ENCODE measurements around the gene KRI1.
"Not testable (repeated sequence)": the region's sequence is repeated elsewhere in the genome, so short reads cannot be mapped to it uniquely, and the experiment has no call there.

Gene KRI1

DNA sequence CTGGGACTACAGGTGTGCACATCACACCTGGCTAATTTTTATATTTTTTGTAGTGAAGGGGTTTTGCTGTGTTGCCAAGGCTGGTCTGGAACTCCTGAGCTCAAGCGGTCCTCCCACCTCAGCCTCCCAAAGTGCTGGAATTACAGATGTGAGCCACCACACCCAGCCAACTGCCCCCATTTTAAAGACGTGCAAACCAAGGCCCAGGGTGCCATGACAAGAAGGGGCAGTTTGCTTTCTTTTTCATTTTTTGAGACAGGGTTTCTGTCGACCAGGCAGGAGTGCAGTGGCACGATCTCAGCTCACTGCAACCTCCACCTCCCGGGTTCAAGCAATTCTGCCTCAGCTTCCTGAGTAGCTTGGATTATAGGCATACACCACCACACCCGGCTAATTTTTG, 8.0 kb upstream of the KRI1 start:
- not testable (repeated sequence) for H2BK5ac ChIP-seq (ENCODE audit: low read depth, low read length, poor library complexity); H4K12ac ChIP-seq (ENCODE audit: low read depth, low read length); H2BK120ac ChIP-seq (ENCODE audit: insufficient read depth, low read length, poor library complexity); H4K91ac ChIP-seq (ENCODE audit: low read depth, low read length); H4K8ac ChIP-seq (ENCODE audit: low read depth, low read length); H3K79me2 ChIP-seq (ENCODE audit: control insufficient read depth, insufficient read depth, low read length, poor library complexity); H2BK12ac ChIP-seq (ENCODE audit: low read length); H3K4me3 ChIP-seq (ENCODE audit: low read depth, low read length); H3K18ac ChIP-seq (ENCODE audit: low read length); H3K27me3 ChIP-seq (ENCODE audit: insufficient read depth, low read length); H3K4me2 ChIP-seq (ENCODE audit: low read length); H2AK5ac ChIP-seq (ENCODE audit: low read length); H3K9ac ChIP-seq (ENCODE audit: low read length); H3K14ac ChIP-seq (ENCODE audit: low read length); H3K4ac ChIP-seq (ENCODE audit: low read depth, low read length); H3K79me1 ChIP-seq (ENCODE audit: low read length); H3K27ac ChIP-seq (ENCODE audit: low read depth, low read length); H2AFZ ChIP-seq (ENCODE audit: insufficient read depth, low read length, poor library complexity); H3K23ac ChIP-seq (ENCODE audit: low read length); DNase-seq; H3K4me1 ChIP-seq (ENCODE audit: control insufficient read depth in 1 of 2, insufficient read depth in 2 of 2, low read length in 2 of 2); H3K9me3 ChIP-seq (ENCODE audit: insufficient read depth, low read depth, low read length)
- WGBS (ENCODE audit: extremely low coverage, insufficient coverage, insufficient read length): no CpG with 5 or more reads among the region's 6 CpGs
- peaks cover 28 to 29% of the 10 kb centered on the region in 2 experiments for H3K36me3 ChIP-seq (ENCODE audit: control insufficient read depth in 1 of 2, insufficient read depth in 2 of 2, low read length in 2 of 2)

GRCh38 chr19:10568826-10569651, 3.2 kb upstream of the KRI1 start, which contains the start of gene CDKN2D:
Gene CDKN2D (minus strand): TSS chr19:10568979. CDS start chr19:10568653, 326 bp downstream.
- no CpG with 5 or more reads among the region's 71 CpGs for WGBS (ENCODE audit: extremely low coverage, insufficient coverage, insufficient read length)
- H3K27me3 ChIP-seq (ENCODE audit: insufficient read depth, low read length): no peaks in the 10 kb centered on the region

GRCh38 chr19:10568062-10568825, 2.4 kb upstream of the KRI1 start:
- peak overlapping the region; percentile 81 for H2AFZ ChIP-seq (ENCODE audit: insufficient read depth, low read length, poor library complexity)
- H3K27ac ChIP-seq (ENCODE audit: low read depth, low read length): peak overlapping the region; percentile 4
- H3K4ac ChIP-seq (ENCODE audit: low read depth, low read length): no peak overlapping the region
- H4K12ac ChIP-seq (ENCODE audit: low read depth, low read length): no peak overlapping the region
- H3K36me3 ChIP-seq (ENCODE audit: control insufficient read depth in 1 of 2, insufficient read depth in 2 of 2, low read length in 2 of 2): no peaks in the 10 kb centered on the region
- H3K9ac ChIP-seq (ENCODE audit: low read length): no peak overlapping the region
- no peaks in the 10 kb centered on the region for H3K27me3 ChIP-seq (ENCODE audit: insufficient read depth, low read length)
- WGBS (ENCODE audit: extremely low coverage, insufficient coverage, insufficient read length): no CpG with 5 or more reads among the region's 58 CpGs
- no peak overlapping the region for H2BK120ac ChIP-seq (ENCODE audit: insufficient read depth, low read length, poor library complexity)
- peak overlapping the region; percentile 43 for H3K18ac ChIP-seq (ENCODE audit: low read length)
- peaks cover 2% of the 10 kb centered on the region for H3K9me3 ChIP-seq (ENCODE audit: insufficient read depth, low read depth, low read length)
- H3K79me2 ChIP-seq (ENCODE audit: control insufficient read depth, insufficient read depth, low read length, poor library complexity): peaks cover 9% of the 10 kb centered on the region
- peak overlapping the region; percentile 49 for H3K14ac ChIP-seq (ENCODE audit: low read length)
- H4K8ac ChIP-seq (ENCODE audit: low read depth, low read length): no peak overlapping the region
- H2BK12ac ChIP-seq (ENCODE audit: low read length): no peak overlapping the region
- no peak overlapping the region for H2AK5ac ChIP-seq (ENCODE audit: low read length)
- no peak overlapping the region for H2BK5ac ChIP-seq (ENCODE audit: low read depth, low read length, poor library complexity)
- no peak overlapping the region for H3K23ac ChIP-seq (ENCODE audit: low read length)
- peaks cover 9 to 14% of the 10 kb centered on the region in 2 experiments for H3K4me1 ChIP-seq (ENCODE audit: control insufficient read depth in 1 of 2, insufficient read depth in 2 of 2, low read length in 2 of 2)
- peak; percentile 56 to 64 for DNase-seq
- H3K4me2 ChIP-seq (ENCODE audit: low read length): peak overlapping the region; percentile 67
- H3K4me3 ChIP-seq (ENCODE audit: low read depth, low read length): peak overlapping the region; percentile 73
- no peak overlapping the region for H4K91ac ChIP-seq (ENCODE audit: low read depth, low read length)
- peaks cover 9% of the 10 kb centered on the region for H3K79me1 ChIP-seq (ENCODE audit: low read length)

More at GRCh38 chr19:10568826-10569651, 3.2 kb upstream of the KRI1 start, which contains the start of gene CDKN2D:
- Histone ChIP-seq H3K27ac (ENCODE audit: low read depth, low read length) (peak within 1 kb of the TSS; percentile 62), H2BK12ac (ENCODE audit: low read length) (no peak within 1 kb of the TSS), H2AFZ (ENCODE audit: insufficient read depth, low read length, poor library complexity) (peak within 1 kb of the TSS; percentile 81), H3K23ac (ENCODE audit: low read length) (no peak within 1 kb of the TSS), H4K8ac (ENCODE audit: low read depth, low read length) (peak within 1 kb of the TSS; percentile 5), H4K91ac (ENCODE audit: low read depth, low read length) (peak within 1 kb of the TSS; percentile 2), H3K4ac (ENCODE audit: low read depth, low read length) (no peak within 1 kb of the TSS), H3K79me1 (ENCODE audit: low read length) (peaks cover 9% of the 10 kb centered on the region), H3K14ac (ENCODE audit: low read length) (peak within 1 kb of the TSS; percentile 49), H3K9ac (ENCODE audit: low read length) (peak within 1 kb of the TSS; percentile 60), H3K4me1 (ENCODE audit: control insufficient read depth in 1 of 2, insufficient read depth in 2 of 2, low read length in 2 of 2) (peaks cover 9 to 14% of the 10 kb centered on the region in 2 experiments), H3K36me3 (ENCODE audit: control insufficient read depth in 1 of 2, insufficient read depth in 2 of 2, low read length in 2 of 2) (peaks cover under 1 to 3% of the 10 kb centered on the region in 2 experiments), H2BK5ac (ENCODE audit: low read depth, low read length, poor library complexity) (peak within 1 kb of the TSS; percentile 1), H3K4me2 (ENCODE audit: low read length) (peak within 1 kb of the TSS; percentile 85), H2BK120ac (ENCODE audit: insufficient read depth, low read length, poor library complexity) (no peak within 1 kb of the TSS), H2AK5ac (ENCODE audit: low read length) (no peak within 1 kb of the TSS), H4K12ac (ENCODE audit: low read depth, low read length) (no peak within 1 kb of the TSS), H3K18ac (ENCODE audit: low read length) (peak within 1 kb of the TSS; percentile 43), H3K4me3 (ENCODE audit: low read depth, low read length) (peak within 1 kb of the TSS; percentile 73), H3K9me3 (ENCODE audit: insufficient read depth, low read depth, low read length) (peaks cover 2% of the 10 kb centered on the region), H3K79me2 (ENCODE audit: control insufficient read depth, insufficient read depth, low read length, poor library complexity) (peaks cover 9% of the 10 kb centered on the region)
- DNase-seq: peak; percentile 99 to 100

DNA sequence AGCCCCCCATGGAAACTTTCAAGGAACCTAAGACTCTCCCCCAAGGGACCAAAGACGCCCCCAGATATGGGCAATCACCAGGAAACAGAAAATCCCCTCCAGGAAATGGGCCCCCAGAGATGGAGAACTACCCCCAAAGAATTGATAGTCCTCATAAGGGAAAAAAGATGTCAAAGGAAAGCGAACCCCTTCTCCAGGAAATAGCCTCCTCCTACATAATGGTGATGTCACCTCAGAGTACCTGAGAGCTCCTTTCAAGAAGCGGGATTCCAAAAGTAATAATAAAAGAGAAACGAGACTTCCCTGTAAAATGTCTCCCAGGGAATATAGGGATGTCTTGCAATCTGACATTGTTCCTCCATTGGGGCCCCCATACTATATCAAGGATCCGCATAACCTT, 1.8 kb upstream of the KRI1 start:
- Histone ChIP-seq H3K27ac (ENCODE audit: low read depth, low read length) (no peak overlapping the region), H4K91ac (ENCODE audit: low read depth, low read length) (no peak overlapping the region), H3K4ac (ENCODE audit: low read depth, low read length) (no peak overlapping the region), H3K36me3 (ENCODE audit: control insufficient read depth in 1 of 2, insufficient read depth in 2 of 2, low read length in 2 of 2) (no peaks in the 10 kb centered on the region), H2BK5ac (ENCODE audit: low read depth, low read length, poor library complexity) (no peak overlapping the region), H2BK12ac (ENCODE audit: low read length) (no peak overlapping the region), H3K18ac (ENCODE audit: low read length) (no peak overlapping the region), H3K27me3 (ENCODE audit: insufficient read depth, low read length) (no peaks in the 10 kb centered on the region), H3K14ac (ENCODE audit: low read length) (no peak overlapping the region), H3K79me1 (ENCODE audit: low read length) (peaks cover 9% of the 10 kb centered on the region), H4K8ac (ENCODE audit: low read depth, low read length) (no peak overlapping the region), H3K9ac (ENCODE audit: low read length) (no peak overlapping the region), H3K79me2 (ENCODE audit: control insufficient read depth, insufficient read depth, low read length, poor library complexity) (peaks cover 9% of the 10 kb centered on the region), H3K9me3 (ENCODE audit: insufficient read depth, low read depth, low read length) (peaks cover 2% of the 10 kb centered on the region), H3K23ac (ENCODE audit: low read length) (no peak overlapping the region), H3K4me2 (ENCODE audit: low read length) (peak overlapping the region; percentile 67), H4K12ac (ENCODE audit: low read depth, low read length) (no peak overlapping the region), H3K4me1 (ENCODE audit: control insufficient read depth in 1 of 2, insufficient read depth in 2 of 2, low read length in 2 of 2) (peaks cover 9 to 14% of the 10 kb centered on the region in 2 experiments), H3K4me3 (ENCODE audit: low read depth, low read length) (no peak overlapping the region), H2AK5ac (ENCODE audit: low read length) (no peak overlapping the region), H2AFZ (ENCODE audit: insufficient read depth, low read length, poor library complexity) (no peak overlapping the region), H2BK120ac (ENCODE audit: insufficient read depth, low read length, poor library complexity) (no peak overlapping the region)
- no CpG with 5 or more reads among the region's 5 CpGs for WGBS (ENCODE audit: extremely low coverage, insufficient coverage, insufficient read length)
- no peak for DNase-seq

Measured in trophoblast cell (in vitro differentiated cells and primary cell).